GM19438 (cell line): ENCODE measurements around the gene NCAM2.
"Not testable (repeated sequence)": the region's sequence is repeated elsewhere in the genome, so short reads cannot be mapped to it uniquely, and the experiment has no call there.

Experiments used
- ATAC-seq: cut with Tn5 transposase; IDR thresholded peaks from one replicate; pipeline ENCODE4 v1.9.1; 2021; ENCODE audit warnings: low read depth; ENCODE audit not compliant: unreplicated experiment

Gene NCAM2

DNA sequence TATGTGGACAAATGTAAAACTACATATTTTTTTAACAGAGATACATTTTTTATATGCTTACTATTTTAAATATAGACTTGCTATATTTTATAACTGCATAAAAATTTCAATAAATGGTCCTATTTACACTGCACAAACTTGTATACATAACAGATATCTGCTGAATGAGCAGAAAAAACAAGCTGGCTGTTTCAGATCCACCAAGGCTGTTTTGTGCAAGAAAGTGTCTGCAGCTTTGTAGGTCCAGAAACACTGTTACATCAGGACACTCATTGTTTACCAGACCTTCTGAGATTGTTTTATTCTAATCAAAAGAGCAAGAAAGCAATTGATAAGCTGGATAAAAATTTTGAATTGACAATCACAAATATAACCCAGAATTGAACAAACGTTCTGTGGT is 99.3 kb downstream of the NCAM2 start:
- no peak for ATAC-seq

DNA sequence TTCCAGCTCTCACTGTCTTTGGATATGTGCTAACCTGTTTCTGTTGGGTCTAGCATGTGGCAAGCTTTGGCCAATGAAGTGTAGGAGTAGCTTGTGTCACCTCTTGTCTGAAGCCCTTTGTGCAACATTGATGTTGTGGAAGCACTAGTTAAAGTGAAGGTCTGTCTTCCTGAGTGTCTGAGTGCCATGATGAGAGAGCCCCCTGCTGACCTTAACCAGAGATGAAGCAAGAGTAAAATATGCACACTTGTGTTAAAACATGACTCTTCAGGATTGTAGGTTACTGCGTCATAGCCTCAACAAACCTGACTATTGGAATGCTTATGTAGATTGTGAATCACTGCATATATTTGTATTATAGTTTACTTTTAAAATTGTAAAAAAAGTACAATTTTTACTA is 103.7 kb downstream of the NCAM2 start:
- ATAC-seq: no peak

DNA sequence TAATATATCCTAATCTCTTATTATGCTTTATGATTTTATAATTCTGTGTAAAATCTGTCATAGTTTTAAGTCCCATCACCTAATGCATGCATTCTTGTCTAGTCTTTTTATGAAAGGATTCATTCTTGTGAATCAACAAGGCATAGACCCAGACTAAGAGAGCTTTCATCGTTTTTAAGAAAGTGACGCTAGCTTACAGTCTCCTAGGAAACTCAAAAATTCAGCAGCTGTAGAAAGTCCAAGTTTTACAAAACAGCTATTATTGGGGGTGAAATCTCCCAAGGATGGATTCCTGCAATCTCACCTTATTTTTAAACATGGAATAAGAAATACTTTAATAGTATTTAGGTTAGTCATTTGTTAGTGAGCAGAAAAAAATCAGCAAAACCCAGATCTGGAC is 104.7 kb downstream of the NCAM2 start:
- no peak for ATAC-seq

DNA sequence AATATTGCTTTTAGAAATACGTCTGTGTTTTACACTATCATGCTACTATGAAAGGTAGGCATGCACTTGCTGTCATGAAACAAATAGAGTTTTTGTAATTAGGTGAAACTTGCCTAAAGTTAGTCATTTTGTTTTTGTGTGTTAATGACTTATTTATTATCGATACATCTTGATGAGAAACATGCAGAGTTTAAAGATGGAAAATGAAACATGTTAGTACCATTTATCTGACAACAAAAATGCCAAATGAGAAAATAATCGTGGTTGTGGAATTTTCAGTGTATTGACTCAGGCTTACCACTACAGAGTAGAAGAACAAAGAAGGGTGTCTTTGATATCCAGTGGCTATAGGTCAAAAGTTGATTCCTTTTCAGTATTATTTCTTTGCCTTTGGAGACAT is 105.5 kb downstream of the NCAM2 start:
- no peak for ATAC-seq

DNA sequence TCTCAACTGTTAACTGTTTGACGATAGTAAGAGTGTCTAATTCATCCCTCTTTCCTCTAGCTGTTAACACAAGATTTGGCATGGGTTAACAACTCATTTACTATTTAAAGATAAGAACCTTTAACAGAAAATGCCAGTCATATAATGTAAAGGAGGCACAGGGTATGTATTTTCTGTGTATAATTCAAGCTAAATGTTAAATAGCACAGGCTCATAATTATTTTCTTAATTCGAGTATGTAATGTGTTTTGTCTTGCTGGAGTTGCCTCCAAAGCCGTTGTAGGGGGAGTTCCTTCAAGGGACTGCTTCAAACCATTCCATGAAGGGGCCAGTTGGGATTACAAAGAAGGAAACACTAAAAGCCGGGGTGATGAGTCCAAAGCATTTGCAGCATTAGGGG is 111.5 kb downstream of the NCAM2 start:
- ATAC-seq: no peak

DNA sequence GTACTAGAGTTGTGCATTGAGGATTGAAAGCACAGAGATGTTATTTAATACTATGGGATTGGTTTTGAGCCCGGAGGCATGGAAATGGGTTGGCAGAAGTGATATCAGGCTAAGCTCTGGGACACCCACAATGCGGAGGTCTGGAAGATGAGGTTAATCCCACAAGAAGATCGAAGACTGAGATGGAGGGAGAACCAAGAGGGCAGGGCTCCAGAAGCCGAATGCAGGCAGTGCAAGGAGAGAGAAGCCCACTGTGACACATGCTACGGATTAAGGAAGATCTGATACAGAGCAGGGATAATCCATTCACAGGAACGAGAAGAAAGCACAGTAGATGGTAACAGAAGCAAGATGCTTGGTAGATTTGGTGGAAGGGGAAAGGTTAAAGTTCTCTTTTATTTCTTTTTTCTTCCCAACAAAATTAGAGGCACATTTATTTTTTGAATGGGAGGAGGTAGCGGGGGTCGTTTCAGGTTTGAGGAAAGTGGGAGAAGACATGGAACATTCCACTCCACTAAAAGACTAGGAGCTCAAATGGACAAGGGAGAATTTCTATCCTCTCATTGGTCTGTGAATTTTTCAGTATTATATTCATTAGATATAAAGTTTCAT is 113.2 kb downstream of the NCAM2 start:
- no peak for ATAC-seq

DNA sequence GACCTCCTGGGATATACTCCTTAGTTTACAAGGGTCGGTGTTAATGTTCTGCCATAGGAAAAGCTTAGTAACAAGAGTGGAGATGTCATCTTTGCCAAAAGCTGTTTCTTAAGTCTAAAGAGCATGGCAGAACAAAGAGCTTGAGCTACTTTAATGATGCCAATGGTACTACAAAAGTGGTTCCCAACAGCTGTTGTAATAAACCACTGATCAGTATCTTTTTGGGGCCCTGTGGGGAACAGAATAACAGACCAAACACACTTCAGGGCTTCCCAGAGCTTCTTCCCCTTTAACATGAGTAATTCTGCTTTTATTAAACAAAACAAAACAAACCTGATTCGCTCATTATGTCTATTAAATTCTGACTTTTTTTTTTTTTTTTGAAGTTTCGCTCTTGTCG is 116.3 kb downstream of the NCAM2 start:
- ATAC-seq: no peak

DNA sequence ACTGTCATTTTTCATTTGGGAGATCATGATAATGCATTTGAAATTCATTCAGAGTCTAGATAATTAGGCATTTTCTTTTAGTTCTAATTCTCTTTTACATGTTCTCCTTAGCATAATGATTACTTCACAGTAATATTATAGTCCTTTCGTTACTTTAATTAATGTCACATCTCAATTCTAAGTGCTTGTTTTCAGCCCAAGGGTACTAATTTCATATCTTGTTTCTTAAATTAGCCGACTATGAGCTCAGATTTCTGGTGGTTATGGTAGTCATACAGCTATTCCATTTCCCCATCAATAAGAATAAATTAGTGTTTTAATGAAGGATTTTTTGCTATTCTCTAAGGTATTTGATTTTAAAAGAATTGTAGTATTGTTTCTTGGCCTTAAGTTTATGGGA is 120.9 kb downstream of the NCAM2 start:
- no peak for ATAC-seq

DNA sequence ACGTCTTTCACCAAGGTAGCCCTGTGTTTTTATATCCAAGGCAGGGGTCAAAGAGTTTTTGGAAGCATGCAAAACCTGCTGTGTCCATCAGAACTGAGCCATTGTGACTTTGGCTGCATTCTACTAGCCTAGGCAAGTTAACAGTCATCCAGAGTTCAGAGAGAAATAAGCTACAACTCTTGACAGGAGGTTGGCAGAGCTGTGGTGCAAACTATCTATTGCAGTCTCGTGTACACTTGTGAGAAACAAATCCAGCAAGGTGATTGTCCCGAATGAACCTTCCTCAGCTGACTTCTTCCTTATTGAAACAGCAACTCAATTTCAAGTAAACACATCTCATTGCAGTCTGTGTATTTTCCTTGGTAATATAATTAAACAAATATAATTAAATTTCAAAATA is 124.5 kb downstream of the NCAM2 start:
- ATAC-seq: no peak

DNA sequence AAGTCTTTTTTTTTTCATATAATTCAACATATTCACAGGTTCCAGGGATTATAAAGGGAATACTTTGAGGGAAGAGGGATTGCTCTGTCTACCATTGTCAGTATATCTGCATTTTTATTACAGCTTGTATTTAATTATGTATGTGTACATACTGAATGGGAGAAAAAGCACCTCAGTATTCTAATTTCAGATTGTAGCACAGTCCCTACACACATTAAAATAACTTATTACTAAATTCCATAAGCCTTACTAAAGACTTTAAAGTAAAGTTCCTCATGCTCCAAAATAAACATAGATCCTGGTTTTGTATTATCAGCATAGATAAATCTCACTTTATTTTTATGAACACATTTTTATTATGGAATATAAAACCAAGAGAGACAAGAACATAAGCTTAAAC is 134.2 kb downstream of the NCAM2 start:
- ATAC-seq: no peak

DNA sequence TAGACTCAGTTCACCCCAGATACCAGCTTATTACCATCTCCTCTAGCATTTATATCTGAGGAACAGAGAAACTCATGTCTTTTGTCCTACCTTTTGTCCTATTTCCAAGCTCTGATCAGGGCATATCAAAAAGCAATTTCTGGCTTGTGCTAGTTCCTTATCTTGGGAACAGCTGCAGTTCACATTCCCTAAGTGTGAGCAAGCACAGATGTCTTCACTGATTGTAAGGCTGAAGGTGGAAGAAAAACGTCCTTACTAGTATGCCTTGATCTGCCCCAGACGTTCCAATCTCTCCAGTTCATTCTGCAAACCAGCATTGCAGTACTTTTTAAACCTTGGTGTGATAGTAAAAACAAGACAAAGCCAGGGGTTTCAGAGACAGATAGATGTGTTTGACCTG is 139.8 kb downstream of the NCAM2 start:
- no peak for ATAC-seq

DNA sequence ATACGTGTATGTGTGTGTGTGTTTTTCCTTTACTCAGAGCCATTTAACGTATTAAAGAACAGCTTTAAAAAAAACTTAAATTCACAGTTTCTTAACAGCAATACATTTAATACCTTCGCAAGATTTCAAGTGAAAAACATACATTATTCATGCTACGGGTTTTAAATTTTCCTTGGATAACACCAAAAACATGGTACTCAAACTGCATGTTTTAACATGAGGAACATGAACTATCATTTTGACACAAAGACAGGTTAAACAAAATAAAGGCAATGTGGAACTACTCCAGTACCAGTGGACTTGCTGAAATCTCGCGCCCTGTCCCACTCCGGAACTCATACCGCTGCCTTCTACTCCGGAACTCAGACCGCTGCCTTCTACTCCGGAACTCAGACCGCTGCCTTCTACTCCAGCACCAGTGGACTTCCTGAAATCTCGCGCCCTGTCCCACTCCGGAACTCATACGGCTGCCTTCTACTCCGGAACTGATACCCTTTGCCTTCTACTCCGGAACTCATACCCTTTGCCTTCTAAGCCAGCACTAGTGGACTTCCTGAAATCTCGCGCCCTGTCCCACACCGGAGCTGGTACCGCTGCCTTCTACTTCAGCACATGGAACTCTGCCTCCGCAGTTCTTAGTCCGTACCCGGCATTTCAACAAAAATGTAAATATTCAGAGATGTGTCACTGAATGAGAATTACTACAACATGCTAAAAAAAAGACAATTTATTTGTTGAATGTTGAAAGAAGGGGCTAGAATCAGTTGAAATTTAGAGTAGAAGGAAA is 148.6 kb downstream of the NCAM2 start:
- no peak for ATAC-seq

DNA sequence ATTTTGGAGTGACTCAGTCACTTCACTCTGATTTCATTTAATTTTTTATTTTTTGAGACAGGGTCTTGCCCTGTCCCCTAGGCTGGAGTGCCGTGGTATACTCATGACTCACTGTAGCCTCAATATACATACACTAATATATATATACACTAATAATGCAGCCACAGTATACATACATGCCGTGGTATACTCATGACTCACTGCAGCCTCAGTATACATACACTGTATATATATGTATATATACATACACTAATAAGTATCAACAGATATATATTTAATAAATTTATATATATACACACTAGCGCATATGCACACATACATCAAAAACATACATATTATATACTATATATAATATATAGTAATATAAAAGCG is 149.2 kb downstream of the NCAM2 start:
- ATAC-seq: no peak

DNA sequence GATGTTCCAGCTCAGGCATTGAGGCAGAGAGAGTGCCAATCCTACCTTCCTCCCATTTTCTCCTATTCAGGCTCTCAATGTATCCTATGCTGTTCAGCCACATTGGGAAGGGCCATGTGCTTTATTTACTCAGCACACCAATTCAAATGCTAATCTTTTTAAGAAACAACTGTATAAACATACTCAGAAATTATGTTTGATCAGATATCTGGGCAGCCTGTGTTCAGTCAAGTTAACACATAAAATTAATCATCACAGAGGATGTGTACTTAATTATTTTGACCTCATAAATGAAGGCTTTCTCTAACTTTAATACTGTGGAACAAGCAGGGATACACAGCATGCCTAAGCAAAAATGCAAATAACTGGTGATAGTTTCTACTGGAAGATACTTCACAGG is 149.8 kb downstream of the NCAM2 start:
- no peak for ATAC-seq

DNA sequence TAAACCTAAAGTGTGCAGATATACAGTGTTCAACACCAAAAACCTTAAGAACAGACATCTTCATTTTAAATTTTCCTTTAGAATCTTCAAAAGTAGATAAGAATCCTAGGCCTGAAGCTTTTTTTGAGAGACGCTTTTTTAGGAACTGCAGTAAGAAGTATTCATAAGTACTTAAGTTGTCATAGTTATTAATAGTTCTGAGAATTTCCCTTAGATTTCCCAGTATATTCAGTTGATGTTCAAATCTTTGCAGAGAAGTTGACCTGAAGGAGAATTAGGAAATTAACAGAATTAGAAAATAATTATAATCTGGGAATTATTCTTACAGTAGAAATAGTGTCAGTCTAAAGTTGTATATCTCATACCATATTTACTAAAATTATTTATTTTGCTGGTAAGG is 150.3 kb downstream of the NCAM2 start:
- no peak for ATAC-seq

DNA sequence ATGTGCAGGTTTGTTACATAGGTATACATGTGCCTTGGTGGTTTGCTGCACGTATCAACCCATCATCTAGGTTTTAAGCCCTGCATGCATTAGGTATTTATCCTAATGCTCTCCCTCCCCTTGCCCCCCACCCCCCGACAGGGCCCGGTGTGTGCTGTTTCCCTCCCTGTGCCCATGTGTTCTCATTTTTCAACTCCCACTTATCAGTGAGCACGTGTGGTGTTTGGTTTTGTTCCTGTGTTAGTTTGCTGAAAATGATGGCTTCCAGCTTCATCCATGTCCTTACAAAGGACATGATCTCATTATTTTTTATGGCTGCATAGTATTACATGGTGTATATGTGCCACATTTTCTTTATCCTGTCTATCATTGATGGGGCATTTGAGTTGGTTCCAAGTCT is 151.2 kb downstream of the NCAM2 start:
- ATAC-seq: not testable (repeated sequence)

DNA sequence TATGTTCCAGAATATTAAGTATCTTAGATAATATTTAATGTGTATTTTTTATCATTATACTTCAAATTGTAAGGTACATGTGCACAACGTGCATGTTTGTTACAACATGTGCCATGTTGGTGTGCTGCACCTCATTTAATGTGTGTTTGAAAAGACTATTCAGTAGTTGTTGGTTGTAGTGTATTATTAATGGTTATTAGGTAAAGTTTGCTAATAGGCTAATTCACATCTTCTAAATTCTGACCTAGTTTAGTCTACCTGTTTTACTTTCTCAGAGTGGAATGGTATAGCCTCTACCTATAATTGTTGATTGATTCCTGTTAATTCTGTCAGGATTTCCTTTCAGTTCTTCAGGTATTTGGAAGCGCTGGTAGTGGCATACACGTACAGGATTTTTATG is 153.0 kb downstream of the NCAM2 start:
- ATAC-seq: no peak

DNA sequence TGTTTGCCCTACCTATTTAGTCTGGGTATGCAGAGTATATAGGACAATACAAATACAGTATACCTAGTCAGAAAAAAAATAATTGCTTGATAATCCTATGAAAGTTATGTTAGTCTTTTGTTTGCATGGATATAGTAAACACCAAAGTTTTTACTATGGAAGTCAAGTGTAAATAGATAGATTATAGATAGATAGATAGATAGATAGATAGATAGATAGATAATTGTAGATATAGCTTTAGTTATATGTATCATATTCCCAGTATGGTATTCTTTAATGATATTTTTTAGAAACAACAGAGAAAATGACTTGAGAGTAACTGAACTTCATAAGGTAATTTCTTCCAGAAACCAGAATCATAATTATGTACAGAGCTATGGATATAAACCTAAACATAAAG is 158.2 kb downstream of the NCAM2 start:
- ATAC-seq: no peak

DNA sequence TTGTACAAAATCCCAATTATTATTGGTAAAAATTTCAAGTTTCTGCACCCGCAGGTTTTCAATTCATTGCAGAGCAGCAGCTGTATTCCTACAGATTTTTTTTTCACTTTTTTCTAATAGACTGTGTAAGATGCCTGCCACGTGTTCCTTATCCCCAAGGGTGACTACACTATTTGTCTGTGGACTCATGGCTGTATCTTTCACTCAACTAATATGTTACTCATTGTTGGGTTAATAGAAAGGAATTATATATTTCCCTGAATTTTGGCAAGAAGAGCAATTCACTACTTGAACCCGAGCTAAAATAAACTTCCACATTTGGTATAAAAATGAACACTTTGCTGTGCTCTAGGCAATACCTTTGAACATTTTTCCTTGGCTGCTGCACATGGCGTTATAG is 158.7 kb downstream of the NCAM2 start:
- no peak for ATAC-seq

DNA sequence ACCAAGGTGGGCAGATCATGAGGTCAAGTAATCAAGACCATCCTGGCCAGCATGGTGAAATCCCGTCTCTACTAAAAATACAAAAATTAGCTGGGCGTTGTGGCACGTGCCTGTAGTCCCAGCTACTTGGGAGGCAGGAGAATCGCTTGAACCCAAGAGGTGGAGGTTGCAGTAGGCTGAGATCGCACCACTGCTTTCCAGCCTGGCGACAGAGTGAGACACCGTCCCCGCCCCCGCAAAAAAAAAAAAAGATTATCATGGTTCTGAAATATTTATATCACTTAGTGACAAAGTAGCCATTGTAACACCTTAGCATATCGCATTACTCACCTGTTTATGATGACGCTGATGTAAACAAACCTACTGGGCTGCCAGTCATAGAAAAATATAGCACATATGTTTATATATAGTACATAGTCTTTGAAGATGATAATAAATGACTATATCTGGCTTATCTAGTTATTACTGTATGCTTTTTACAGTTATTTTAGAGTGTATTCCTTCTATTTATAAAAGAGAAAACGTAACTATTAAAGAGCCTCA is 160.2 kb downstream of the NCAM2 start:
- ATAC-seq: no peak

DNA sequence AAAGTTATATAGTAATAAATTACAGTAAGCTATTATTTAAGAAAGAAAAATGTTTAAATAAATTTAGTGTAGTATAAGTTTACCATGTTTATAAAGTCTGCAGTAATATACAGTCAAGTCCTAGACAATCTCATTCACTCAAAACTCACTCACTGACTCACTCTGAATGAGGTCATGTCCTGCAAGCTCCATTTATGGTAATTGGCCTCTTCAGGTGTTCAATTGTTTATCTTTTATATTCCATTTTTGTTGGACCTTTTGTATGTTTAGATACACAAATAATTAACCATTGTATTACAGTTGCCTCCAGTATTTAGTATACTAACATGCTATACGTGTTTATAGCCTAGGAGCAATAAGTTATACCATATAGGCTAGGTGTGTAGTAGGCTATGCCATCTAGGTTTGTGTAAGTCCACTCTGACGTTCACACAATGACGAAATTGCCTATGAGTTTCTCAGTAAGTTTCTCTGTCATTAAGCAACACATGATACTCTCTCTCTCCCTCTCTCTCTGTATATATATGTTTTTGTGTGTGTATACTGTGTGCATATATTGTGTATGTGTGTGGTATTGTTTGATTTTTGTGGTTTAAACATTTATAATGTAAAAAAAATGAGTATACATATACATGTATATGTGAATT is 161.2 kb downstream of the NCAM2 start:
- no peak for ATAC-seq

DNA sequence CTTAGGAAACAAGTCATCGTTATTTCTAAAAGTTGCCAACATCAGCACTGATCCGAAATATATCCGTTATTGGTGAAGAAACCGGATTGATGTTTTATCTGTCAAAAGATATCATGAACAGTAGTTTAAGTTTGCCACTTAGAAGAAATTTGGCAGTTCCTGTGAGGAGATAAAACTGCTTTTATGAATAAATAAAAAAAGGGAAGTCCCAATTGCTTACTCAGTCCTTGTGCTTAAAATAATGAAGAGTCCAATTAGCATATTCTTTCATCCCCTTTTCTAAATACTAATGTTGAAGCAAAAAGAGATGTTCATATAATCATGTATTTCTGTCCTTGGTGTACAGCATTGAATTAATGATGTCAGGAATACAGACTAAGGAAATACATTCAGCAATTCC is 164.6 kb downstream of the NCAM2 start:
- no peak for ATAC-seq
